K562 (cell line): Measurements from ENCODE around the gene FAM111B. TPM values are rescaled to one million over a fixed set of nuclear protein-coding genes. Genes with fewer than 3 reads are reported as not detected.

Source experiments
- ATAC-seq: fragments of 200-7000 bp; cut with Tn5 transposase; 3 replicates; pipeline ENCODE4 v1.9.1; 2020; ENCODE audit warnings: moderate library complexity
- BruUV-seq: library from RNA; stranded (reverse); fragments of 400-500 nt; replicated peaks from 2 replicates; lab custom pipeline; 2021; lab: Mats Ljungman, UMichigan
- CTCF ChIA-PET: fragments of 300-600 bp; formaldehyde crosslinking; extraction: SDS; loops from one replicate; lab custom pipeline; 2021; ENCODE audit warnings: low intra/inter-chr PET ratio; lab: Yijun Ruan, JAX
- POLR2A ChIA-PET: fragments of 300-600, 350-650 bp; sonication (Branson Sonifier 250); formaldehyde crosslinking; extraction: SDS; loops from one replicate; lab custom pipeline; 2021; ENCODE audit warnings: antibody characterized with exemption, inconsistent platforms; lab: Yijun Ruan, JAX
- DNase-seq, 4 experiments: peaks; one replicate each; pipeline versions ENCODE4 v3.0.0 to v3.0.0-alpha.2; 2011 to 2018; ENCODE audit warnings: low spot score in 3 of 4, mixed read lengths in 3 of 4; ENCODE audit errors: extremely low read depth in 1 of 4
- FAIRE-seq: peaks from 2 replicates; lab custom pipeline; 2011; peaks lifted over from hg19 to GRCh38; lab: Jason Lieb, UNC
- H2AFZ ChIP-seq: 2 replicates; pipeline ENCODE4 v1.6.0; 2011; ENCODE audit warnings: low read depth, low read length, control low read depth, inconsistent platforms
- H3K27ac ChIP-seq: fragments of 200-600 bp; 3 replicates; pipeline ENCODE4 v1.8.0; 2011; ENCODE audit warnings: low read depth, mild to moderate bottlenecking, control low read depth, inconsistent platforms, low read length, moderate library complexity, mixed read lengths; ENCODE audit errors: extremely low read depth
- H3K27me3 ChIP-seq, 2 experiments: fragments of 300-600 bp in 1 of 2; 2 replicates in 1 of 2; 3 replicates in 1 of 2; pipeline versions ENCODE4 v1.6.0 to v1.8.0; 2011; ENCODE audit warnings: inconsistent platforms in 2 of 2, low read length in 2 of 2, mild to moderate bottlenecking in 1 of 2, mixed read lengths in 1 of 2, moderate library complexity in 1 of 2; ENCODE audit not compliant: control insufficient read depth in 2 of 2, insufficient read depth in 2 of 2
- H3K36me3 ChIP-seq: fragments of 300-600 bp; 3 replicates; pipeline ENCODE4 v1.8.0; 2011; ENCODE audit warnings: mild to moderate bottlenecking, low read length, inconsistent platforms; ENCODE audit not compliant: control insufficient read depth, insufficient read depth
- H3K4me1 ChIP-seq, 2 experiments: fragments of 200-600 bp in 1 of 2; replicated peaks in 1 of 2; 2 replicates in 1 of 2; 3 replicates in 1 of 2; pipeline versions ENCODE4 v1.5.1 to v1.8.0; 2011; ENCODE audit warnings: inconsistent platforms in 2 of 2, low read length in 2 of 2, mild to moderate bottlenecking in 1 of 2, mixed read lengths in 1 of 2, moderate library complexity in 1 of 2; ENCODE audit not compliant: control insufficient read depth in 2 of 2, insufficient read depth in 2 of 2
- H3K4me2 ChIP-seq: 2 replicates; pipeline ENCODE4 v1.6.1; 2011; ENCODE audit warnings: low read length, control low read depth, inconsistent platforms, mixed read lengths; ENCODE audit not compliant: insufficient read depth
- H3K4me3 ChIP-seq: fragments of 200-600 bp; sonication (generic), shearing (Covaris generic); 2 replicates; pipeline ENCODE4 v1.5.1; 2016; ENCODE audit warnings: control low read depth, inconsistent platforms
- H3K79me2 ChIP-seq: fragments of 200-600 bp; 3 replicates; pipeline ENCODE4 v1.8.0; 2011; ENCODE audit warnings: low read length, inconsistent platforms; ENCODE audit not compliant: control insufficient read depth, insufficient read depth
- H3K9ac ChIP-seq, 2 experiments: 2 replicates each; pipeline versions ENCODE4 v1.6.0 to v1.6.1; 2011; ENCODE audit warnings: low read depth in 2 of 2, low read length in 2 of 2, control low read depth in 1 of 2, inconsistent platforms in 1 of 2, mild to moderate bottlenecking in 1 of 2, mixed read lengths in 1 of 2; ENCODE audit not compliant: insufficient read depth in 1 of 2
- H3K9me1 ChIP-seq: one replicate; pipeline ENCODE4 v1.6.0; 2011; ENCODE audit warnings: inconsistent platforms, mild to moderate bottlenecking, low read length, moderate library complexity; ENCODE audit not compliant: control insufficient read depth, insufficient read depth
- H3K9me3 ChIP-seq: replicated peaks from 2 replicates; pipeline ENCODE4 v1.5.1; 2011; ENCODE audit warnings: low read depth, low read length, inconsistent platforms; ENCODE audit not compliant: control insufficient read depth, insufficient read depth
- H4K20me1 ChIP-seq: replicated peaks from 2 replicates; pipeline ENCODE4 v1.6.1; 2011; ENCODE audit warnings: low read length, inconsistent platforms, mixed read lengths; ENCODE audit not compliant: control insufficient read depth, insufficient read depth
- ETV1 ChIP-seq: fragments of 450-650 bp; conservative IDR thresholded peaks from 2 replicates; pipeline ENCODE4 v1.6.1; 2016; ENCODE audit warnings: missing genetic modification characterization, control low read depth, low read depth, missing compliant biosample characterization
- PTBP1 ChIP-seq: fragments of 200-400 bp; formaldehyde crosslinking; IDR thresholded peaks from 2 replicates; pipeline ENCODE4 v1.6.1; 2017; ENCODE audit warnings: low read depth, low read length
- SETDB1 ChIP-seq: IDR thresholded peaks from one replicate; pipeline ENCODE4 v1.6.1; 2012; ENCODE audit warnings: low read length, control low read depth, inconsistent platforms
- SPI1 ChIP-seq: IDR thresholded peaks from 2 replicates; pipeline ENCODE4 v1.6.1; 2011; ENCODE audit warnings: low read depth, low read length, control low read depth, borderline replicate concordance
- TRIM24 ChIP-seq, 2 experiments: fragments of 450-650 bp; IDR thresholded peaks; 2 replicates each; pipeline ENCODE4 v1.6.1; 2016
- WGBS: fragments of 100-300 bp; shearing (Covaris generic); methylation state at CpG from one replicate; pipeline ENCODE4 v1.1.6; 2016; ENCODE audit warnings: low coverage, mixed read lengths; ENCODE audit not compliant: insufficient coverage; ENCODE audit errors: missing lambda C conversion rate; 5-methylcytosine and 5-hydroxymethylcytosine counted together
- in situ Hi-C: fragments of 300-500 bp; cut with MboI; formaldehyde crosslinking; loops from 4 replicates; pipeline ENCODE4 v1.15.0; 2018; ENCODE audit warnings: inconsistent platforms, mixed read lengths
- intact Hi-C: fragments of 100-400 bp; cut with micrococcal nuclease; formaldehyde crosslinking; loops from 2 replicates; pipeline ENCODE4 v1.14.2; 2022
- polyA plus RNA-seq, 8 experiments: library from polyadenylated mRNA; depleted of rRNA in 4 of 8; stranded (reverse) in 5 of 8; unstranded in 3 of 8; fragments of >200 nt; fragmentation: Nextera tagmentation in 2 of 8; fragmentation: Illumina TruSeq in 1 of 8; extraction: Ambion mirVana in 2 of 8; extraction: Trizol in 1 of 8; gene quantifications; 2 replicates each; pipeline versions ENCODE4 v1.2.1 to v1.2.3, GENCODE V29; 2011 to 2014; ENCODE audit warnings: inconsistent platforms in 1 of 8, missing spikeins in 1 of 8
- total RNA-seq, 7 experiments: library from RNA; depleted of rRNA in 6 of 7; stranded (reverse); fragments of >200 nt in 6 of 7; fragmentation: Illumina TruSeq in 2 of 7; extraction: Trizol in 2 of 7; gene quantifications; 2 replicates each; pipeline versions ENCODE4 v1.2.1 to v1.2.3, GENCODE V29; 2011 to 2021; ENCODE audit warnings: low replicate concordance in 1 of 7
- TF ChIP-seq, protein P1 (sequence below), 2 experiments: fragments of 450-650 bp; IDR thresholded peaks; 2 replicates each; pipeline ENCODE4 v1.6.1; 2018; ENCODE audit warnings: mild to moderate bottlenecking in 2 of 2, low read depth in 1 of 2; ENCODE audit not compliant: partially characterized antibody in 2 of 2
- TF ChIP-seq, protein P2 (sequence below): fragments of 200-800 bp; sonication (Bioruptor generic); IDR thresholded peaks from 2 replicates; pipeline ENCODE4 v1.6.1; 2017; ENCODE audit warnings: missing genetic modification characterization, missing compliant biosample characterization
- TF ChIP-seq, protein P3 (sequence below): sonication (generic); formaldehyde crosslinking; IDR thresholded peaks from 2 replicates; pipeline ENCODE4 v1.8.0; 2023; ENCODE audit warnings: mild to moderate bottlenecking, missing genetic modification reagents
- TF ChIP-seq, protein P4 (sequence below): fragments of 250-450 bp; sonication (Bioruptor Pico); IDR thresholded peaks from 2 replicates; pipeline ENCODE4 v1.5.0; 2021

FAM111B gene
- total and polyA plus RNA-seq, 9 of the 15 experiments (the other 6 are each of a cell fraction or from before 2014, with no cell fraction given): 0.01 to 0.33 (median 0.06) TPM; not detected in 5

DNA sequence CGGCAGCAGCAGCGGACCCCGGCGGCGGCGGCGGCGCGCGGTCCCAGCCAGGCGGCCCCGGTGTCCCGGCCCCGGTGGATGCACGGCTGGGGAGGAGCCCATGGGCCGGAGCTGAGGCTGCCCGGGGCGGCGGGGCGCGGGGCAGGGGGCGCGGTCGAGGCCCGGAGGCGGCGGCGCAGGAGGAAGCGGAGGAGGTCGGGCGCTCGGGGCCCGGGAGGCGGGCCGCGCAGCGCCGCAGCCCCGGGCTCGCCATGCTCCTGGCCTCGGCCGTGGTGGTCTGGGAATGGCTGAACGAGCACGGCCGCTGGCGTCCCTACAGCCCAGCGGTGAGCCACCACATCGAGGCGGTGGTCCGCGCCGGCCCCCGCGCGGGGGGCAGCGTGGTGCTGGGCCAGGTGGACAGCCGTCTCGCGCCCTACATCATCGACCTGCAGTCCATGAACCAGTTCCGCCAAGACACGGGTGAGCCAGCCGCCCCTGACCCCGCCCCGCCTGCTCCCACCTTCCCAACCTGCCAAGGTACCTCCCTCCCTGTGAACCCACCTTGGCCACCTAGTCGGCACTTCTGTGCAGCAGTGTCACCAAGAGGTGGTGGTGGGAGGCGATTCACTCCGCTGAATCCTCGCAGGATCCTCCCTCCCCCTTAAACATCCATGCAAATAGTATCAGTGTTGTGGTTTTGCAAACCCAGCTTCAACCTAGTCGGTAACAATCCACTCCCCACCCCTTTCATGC, 65.5 kb downstream of the FAM111B start:
- Histone ChIP-seq H3K4me3 (peak overlapping the region; percentile 39), H3K79me2 (no peaks in the 10 kb centered on the region), H3K36me3 (no peaks in the 10 kb centered on the region), H3K9me3 (no peaks in the 10 kb centered on the region), H4K20me1 (no peaks in the 10 kb centered on the region; the same call in 1 of the 2 replicates), H3K27me3 (peaks cover 14 to 32% of the 10 kb centered on the region in 2 experiments), H3K4me1 (peaks cover 0 to 20% of the 10 kb centered on the region in 2 experiments; a peak in 3 of 5 replicates), H3K4me2 (peak overlapping the region; percentile 95), H3K27ac (no peak overlapping the region), H2AFZ (peak overlapping the region; percentile 93), H3K9me1 (no peaks in the 10 kb centered on the region), H3K9ac (peak overlapping the region in 1 of 2 experiments; percentile 86; a peak in 2 of 4 replicates)
- BruUV-seq: no TSS peak
- intact Hi-C loops (loop anchor here (5.0 kb wide), 1 partner anchor 630 kb away; no protein-coding TSS in a partner anchor), in situ Hi-C loops (loop anchor here (10.0 kb wide), 1 partner anchor 252 kb away; the partner anchor contains the start of gene OR5A2)
- 8% methylated on average over 36 of the region's 70 CpGs for WGBS
- FAIRE-seq: no peak
- DNase-seq: peak in 2 of 4 experiments; percentile 37
- CTCF ChIA-PET: interaction anchor here (0.6 to 4.1 kb wide), 7 partner anchors 13 to 630 kb away, joined by 3 to 36 read pairs (median 8); no protein-coding TSS in a partner anchor
- POLR2A ChIA-PET: no interaction called here
- ATAC-seq: no peak
- TF ChIP-seq SPI1 (no peak), TRIM24 (IDR thresholded peaks at IDR 0.05) (no peak), ETV1 (tag) (no peak), PTBP1 (no peak), SETDB1 (no peak)
- TF ChIP-seq, protein P1, sequence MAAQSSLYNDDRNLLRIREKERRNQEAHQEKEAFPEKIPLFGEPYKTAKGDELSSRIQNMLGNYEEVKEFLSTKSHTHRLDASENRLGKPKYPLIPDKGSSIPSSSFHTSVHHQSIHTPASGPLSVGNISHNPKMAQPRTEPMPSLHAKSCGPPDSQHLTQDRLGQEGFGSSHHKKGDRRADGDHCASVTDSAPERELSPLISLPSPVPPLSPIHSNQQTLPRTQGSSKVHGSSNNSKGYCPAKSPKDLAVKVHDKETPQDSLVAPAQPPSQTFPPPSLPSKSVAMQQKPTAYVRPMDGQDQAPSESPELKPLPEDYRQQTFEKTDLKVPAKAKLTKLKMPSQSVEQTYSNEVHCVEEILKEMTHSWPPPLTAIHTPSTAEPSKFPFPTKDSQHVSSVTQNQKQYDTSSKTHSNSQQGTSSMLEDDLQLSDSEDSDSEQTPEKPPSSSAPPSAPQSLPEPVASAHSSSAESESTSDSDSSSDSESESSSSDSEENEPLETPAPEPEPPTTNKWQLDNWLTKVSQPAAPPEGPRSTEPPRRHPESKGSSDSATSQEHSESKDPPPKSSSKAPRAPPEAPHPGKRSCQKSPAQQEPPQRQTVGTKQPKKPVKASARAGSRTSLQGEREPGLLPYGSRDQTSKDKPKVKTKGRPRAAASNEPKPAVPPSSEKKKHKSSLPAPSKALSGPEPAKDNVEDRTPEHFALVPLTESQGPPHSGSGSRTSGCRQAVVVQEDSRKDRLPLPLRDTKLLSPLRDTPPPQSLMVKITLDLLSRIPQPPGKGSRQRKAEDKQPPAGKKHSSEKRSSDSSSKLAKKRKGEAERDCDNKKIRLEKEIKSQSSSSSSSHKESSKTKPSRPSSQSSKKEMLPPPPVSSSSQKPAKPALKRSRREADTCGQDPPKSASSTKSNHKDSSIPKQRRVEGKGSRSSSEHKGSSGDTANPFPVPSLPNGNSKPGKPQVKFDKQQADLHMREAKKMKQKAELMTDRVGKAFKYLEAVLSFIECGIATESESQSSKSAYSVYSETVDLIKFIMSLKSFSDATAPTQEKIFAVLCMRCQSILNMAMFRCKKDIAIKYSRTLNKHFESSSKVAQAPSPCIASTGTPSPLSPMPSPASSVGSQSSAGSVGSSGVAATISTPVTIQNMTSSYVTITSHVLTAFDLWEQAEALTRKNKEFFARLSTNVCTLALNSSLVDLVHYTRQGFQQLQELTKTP (IDR thresholded peaks at IDR 0.05; ENCODE audit: low read depth in 1 of 2, partially characterized antibody in 2 of 2): no peak
- TF ChIP-seq, protein P2, sequence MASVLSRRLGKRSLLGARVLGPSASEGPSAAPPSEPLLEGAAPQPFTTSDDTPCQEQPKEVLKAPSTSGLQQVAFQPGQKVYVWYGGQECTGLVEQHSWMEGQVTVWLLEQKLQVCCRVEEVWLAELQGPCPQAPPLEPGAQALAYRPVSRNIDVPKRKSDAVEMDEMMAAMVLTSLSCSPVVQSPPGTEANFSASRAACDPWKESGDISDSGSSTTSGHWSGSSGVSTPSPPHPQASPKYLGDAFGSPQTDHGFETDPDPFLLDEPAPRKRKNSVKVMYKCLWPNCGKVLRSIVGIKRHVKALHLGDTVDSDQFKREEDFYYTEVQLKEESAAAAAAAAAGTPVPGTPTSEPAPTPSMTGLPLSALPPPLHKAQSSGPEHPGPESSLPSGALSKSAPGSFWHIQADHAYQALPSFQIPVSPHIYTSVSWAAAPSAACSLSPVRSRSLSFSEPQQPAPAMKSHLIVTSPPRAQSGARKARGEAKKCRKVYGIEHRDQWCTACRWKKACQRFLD: no peak
- TF ChIP-seq, protein P3, sequence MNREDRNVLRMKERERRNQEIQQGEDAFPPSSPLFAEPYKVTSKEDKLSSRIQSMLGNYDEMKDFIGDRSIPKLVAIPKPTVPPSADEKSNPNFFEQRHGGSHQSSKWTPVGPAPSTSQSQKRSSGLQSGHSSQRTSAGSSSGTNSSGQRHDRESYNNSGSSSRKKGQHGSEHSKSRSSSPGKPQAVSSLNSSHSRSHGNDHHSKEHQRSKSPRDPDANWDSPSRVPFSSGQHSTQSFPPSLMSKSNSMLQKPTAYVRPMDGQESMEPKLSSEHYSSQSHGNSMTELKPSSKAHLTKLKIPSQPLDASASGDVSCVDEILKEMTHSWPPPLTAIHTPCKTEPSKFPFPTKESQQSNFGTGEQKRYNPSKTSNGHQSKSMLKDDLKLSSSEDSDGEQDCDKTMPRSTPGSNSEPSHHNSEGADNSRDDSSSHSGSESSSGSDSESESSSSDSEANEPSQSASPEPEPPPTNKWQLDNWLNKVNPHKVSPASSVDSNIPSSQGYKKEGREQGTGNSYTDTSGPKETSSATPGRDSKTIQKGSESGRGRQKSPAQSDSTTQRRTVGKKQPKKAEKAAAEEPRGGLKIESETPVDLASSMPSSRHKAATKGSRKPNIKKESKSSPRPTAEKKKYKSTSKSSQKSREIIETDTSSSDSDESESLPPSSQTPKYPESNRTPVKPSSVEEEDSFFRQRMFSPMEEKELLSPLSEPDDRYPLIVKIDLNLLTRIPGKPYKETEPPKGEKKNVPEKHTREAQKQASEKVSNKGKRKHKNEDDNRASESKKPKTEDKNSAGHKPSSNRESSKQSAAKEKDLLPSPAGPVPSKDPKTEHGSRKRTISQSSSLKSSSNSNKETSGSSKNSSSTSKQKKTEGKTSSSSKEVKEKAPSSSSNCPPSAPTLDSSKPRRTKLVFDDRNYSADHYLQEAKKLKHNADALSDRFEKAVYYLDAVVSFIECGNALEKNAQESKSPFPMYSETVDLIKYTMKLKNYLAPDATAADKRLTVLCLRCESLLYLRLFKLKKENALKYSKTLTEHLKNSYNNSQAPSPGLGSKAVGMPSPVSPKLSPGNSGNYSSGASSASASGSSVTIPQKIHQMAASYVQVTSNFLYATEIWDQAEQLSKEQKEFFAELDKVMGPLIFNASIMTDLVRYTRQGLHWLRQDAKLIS: no peak
- TF ChIP-seq, protein P4, sequence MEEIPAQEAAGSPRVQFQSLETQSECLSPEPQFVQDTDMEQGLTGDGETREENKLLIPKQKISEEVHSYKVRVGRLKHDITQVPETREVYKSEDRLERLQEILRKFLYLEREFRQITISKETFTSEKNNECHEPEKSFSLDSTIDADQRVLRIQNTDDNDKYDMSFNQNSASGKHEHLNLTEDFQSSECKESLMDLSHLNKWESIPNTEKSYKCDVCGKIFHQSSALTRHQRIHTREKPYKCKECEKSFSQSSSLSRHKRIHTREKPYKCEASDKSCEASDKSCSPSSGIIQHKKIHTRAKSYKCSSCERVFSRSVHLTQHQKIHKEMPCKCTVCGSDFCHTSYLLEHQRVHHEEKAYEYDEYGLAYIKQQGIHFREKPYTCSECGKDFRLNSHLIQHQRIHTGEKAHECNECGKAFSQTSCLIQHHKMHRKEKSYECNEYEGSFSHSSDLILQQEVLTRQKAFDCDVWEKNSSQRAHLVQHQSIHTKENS (CRISPR knock-in tag): no peak
